Esophagus squamous epithelium (tissue), 5 donors: ENCODE measurements around the gene ANKZF1. TPM values are rescaled to one million over a fixed set of nuclear protein-coding genes. Genes with fewer than 3 reads are reported as not detected.

ENCODE experiments used
- DNase-seq: peaks from one replicate; lab custom pipeline; 2025; lab: John Stamatoyannopoulos, UW
- H3K27ac ChIP-seq, 4 donors: fragments of 200-600 bp; sonication (generic); one replicate each; pipeline ENCODE4 v1.5.1; 2016 to 2019; ENCODE audit warnings: mild to moderate bottlenecking in 1 of 4
- H3K27me3 ChIP-seq, 4 donors: fragments of 200-600 bp; sonication (generic); 1 replicate in 3 of 4; 2 replicates in 1 of 4; pipeline versions ENCODE4 v1.5.1 to v1.6.0; 2017 to 2021; ENCODE audit warnings: antibody characterized with exemption in 1 of 4
- H3K36me3 ChIP-seq, 3 donors: fragments of 200-600 bp; sonication (generic); one replicate each; pipeline ENCODE4 v1.5.1; 2016 to 2019
- H3K4me1 ChIP-seq, 3 donors: fragments of 200-600 bp; sonication (generic); one replicate each; pipeline ENCODE4 v1.5.1; 2017 to 2019
- H3K4me3 ChIP-seq, 4 donors: fragments of 200-600 bp; sonication (generic); 1 replicate in 3 of 4; 2 replicates in 1 of 4; pipeline ENCODE4 v1.5.1; 2016 to 2019; ENCODE audit warnings: mild to moderate bottlenecking in 2 of 4, moderate library complexity in 1 of 4
- H3K9me3 ChIP-seq, 3 donors: fragments of 200-600 bp; sonication (generic); one replicate each; pipeline ENCODE4 v1.5.1; 2016 to 2019
- CTCF ChIP-seq, 6 experiments: fragments of 450-650 bp in 4 of 6; fragments of 200-600 bp in 2 of 6; sonication (generic) in 2 of 6; IDR thresholded peaks; one replicate each; pipeline ENCODE4 v1.5.1; 2016 to 2019; ENCODE audit warnings: antibody characterized with exemption in 6 of 6, mild to moderate bottlenecking in 4 of 6, moderate library complexity in 4 of 6
- POLR2A ChIP-seq, 4 donors: fragments of 450-650 bp; IDR thresholded peaks; one replicate each; pipeline ENCODE4 v1.6.1; 2017; ENCODE audit warnings: antibody characterized with exemption in 4 of 4, mild to moderate bottlenecking in 4 of 4, moderate library complexity in 3 of 4
- WGBS, 2 donors: methylation state at CpG; one replicate each; pipeline ENCODE4 v1.1.5; 2018; 5-methylcytosine and 5-hydroxymethylcytosine counted together
- intact Hi-C: fragments of 100-400 bp; cut with DNase I; formaldehyde crosslinking; loops from one replicate; pipeline ENCODE4 v1.15.0; 2022
- total RNA-seq, 4 donors: library from RNA; depleted of rRNA; stranded (reverse); fragments of >200 nt; gene quantifications; one replicate each; pipeline ENCODE4 v1.1.0, GENCODE V29; 2016
- donor health status: DM: yes; HTN: yes; CAD: no.

Gene ANKZF1
- total RNA-seq, 4 donors from 2014 or later: 10.2 to 54.9 (median 27.6) TPM

GRCh38 chr2:219183151-219183772, 46.3 kb upstream of the ANKZF1 start:
- WGBS, 2 donors: 89 to 96% methylated on average over 3 to 4 of the region's 6 CpGs
- no peak for DNase-seq

GRCh38 chr2:219184121-219184520, 45.5 kb upstream of the ANKZF1 start:
- 91 to 97% methylated on average over 2 of the region's 2 CpGs for WGBS, 2 donors
- Histone ChIP-seq H3K27me3 (no peaks in the 10 kb centered on the region), H3K9me3 (no peaks in the 10 kb centered on the region), H3K36me3 (peaks cover 26 to 67% (median 32%) of the 10 kb centered on the region in 3 donors), H3K4me3 (no peak overlapping the region), H3K27ac (no peak overlapping the region), H3K4me1 (peaks cover 5 to 18% (median 8%) of the 10 kb centered on the region in 3 donors)
- TF ChIP-seq CTCF (IDR thresholded peaks at IDR 0.05): no peak
- TF ChIP-seq POLR2A (IDR thresholded peaks at IDR 0.05): no peak
- intact Hi-C loops: no loop called here
- no peak for DNase-seq

More at GRCh38 chr2:219183151-219183772, 46.3 kb upstream of the ANKZF1 start:
- intact Hi-C loops: no loop called here
- no peaks in the 10 kb centered on the region for H3K27me3 ChIP-seq
- H3K36me3 ChIP-seq: peaks cover 26 to 67% (median 32%) of the 10 kb centered on the region in 3 donors
- H3K4me1 ChIP-seq: peaks cover 10 to 26% (median 13%) of the 10 kb centered on the region in 3 donors
- H3K4me3 ChIP-seq: no peak overlapping the region
- no peaks in the 10 kb centered on the region for H3K9me3 ChIP-seq
- no peak overlapping the region for H3K27ac ChIP-seq
- TF ChIP-seq CTCF (IDR thresholded peaks at IDR 0.05): no peak
- TF ChIP-seq POLR2A (IDR thresholded peaks at IDR 0.05): no peak

DNA sequence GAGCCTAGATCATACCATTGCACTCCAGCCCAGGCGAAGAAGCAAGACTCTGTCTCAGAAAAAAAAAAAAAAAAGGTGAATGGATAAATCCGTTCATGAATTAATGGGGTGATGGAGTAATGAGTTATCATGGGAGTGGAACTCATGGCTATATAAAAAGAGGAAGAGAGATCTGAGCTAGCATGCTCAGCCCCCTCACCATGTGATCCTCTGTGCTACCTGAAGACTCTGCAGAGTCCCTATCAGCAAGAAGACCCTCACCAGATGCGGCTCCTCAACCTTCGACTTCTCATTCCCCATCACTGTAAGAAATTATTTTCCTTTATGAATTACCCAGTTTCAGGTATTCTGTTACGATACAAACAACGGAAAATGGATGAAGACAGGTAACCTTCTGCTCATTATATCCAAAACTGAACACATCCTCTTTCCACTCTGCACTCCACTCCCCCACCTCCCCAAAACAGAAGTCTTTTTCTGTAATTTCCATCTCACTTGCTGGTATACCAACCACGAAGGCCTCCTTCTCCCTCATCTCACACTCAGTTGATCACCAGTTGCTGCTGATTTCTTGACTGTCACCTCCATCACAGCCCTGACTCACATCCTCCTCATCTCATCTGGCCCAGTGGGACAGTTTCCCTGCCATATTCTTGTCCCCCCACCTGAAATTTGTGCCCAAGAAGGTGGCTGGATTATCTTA, 42.7 kb upstream of the ANKZF1 start:
- Histone ChIP-seq H3K27ac (no peak overlapping the region), H3K36me3 (peaks cover 9 to 41% (median 16%) of the 10 kb centered on the region in 3 donors), H3K4me3 (no peak overlapping the region), H3K27me3 (no peaks in the 10 kb centered on the region), H3K9me3 (no peaks in the 10 kb centered on the region), H3K4me1 (no peaks in the 10 kb centered on the region)
- DNase-seq: no peak
- intact Hi-C loops: no loop called here
- WGBS, 2 donors: 83 to 84% methylated on average over 7 of the region's 7 CpGs
- TF ChIP-seq POLR2A (IDR thresholded peaks at IDR 0.05) (no peak), CTCF (IDR thresholded peaks at IDR 0.05) (no peak)

DNA sequence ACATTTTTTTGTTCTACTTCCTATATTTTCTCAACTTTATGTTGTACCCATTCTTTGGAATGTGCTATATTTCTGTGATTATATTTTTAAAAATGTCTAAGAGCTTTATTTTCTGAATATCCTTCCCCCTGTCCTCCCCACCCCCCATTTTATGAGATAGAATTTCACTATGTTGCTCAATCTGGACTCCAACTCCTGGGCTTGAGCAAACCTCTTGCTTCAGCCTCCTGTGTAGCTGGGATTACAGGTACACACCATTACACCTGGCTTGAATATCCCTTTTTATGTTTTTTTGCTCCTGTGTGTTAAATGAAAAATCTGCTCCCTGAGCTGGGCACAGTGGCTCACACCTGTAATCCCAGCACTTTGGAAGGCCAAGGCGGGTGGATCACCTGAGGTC, 32.2 kb upstream of the ANKZF1 start:
- Histone ChIP-seq H3K4me1 (no peaks in the 10 kb centered on the region), H3K4me3 (no peak overlapping the region), H3K36me3 (no peaks in the 10 kb centered on the region), H3K27ac (no peak overlapping the region), H3K9me3 (no peaks in the 10 kb centered on the region), H3K27me3 (peaks cover 0 to 6% (median 0%) of the 10 kb centered on the region in 4 donors)
- TF ChIP-seq CTCF (IDR thresholded peaks at IDR 0.05): no peak
- TF ChIP-seq POLR2A (IDR thresholded peaks at IDR 0.05): no peak
- 83% methylated on average over 1 of the region's 1 CpG; no CpG with 5 or more reads in 1 of the 2 donors for WGBS, 2 donors
- intact Hi-C loops: no loop called here
- DNase-seq: no peak

GRCh38 chr2:219198974-219199373, 30.6 kb upstream of the ANKZF1 start:
- Histone ChIP-seq H3K36me3 (no peaks in the 10 kb centered on the region), H3K9me3 (no peaks in the 10 kb centered on the region), H3K4me3 (no peak overlapping the region), H3K27ac (no peak overlapping the region), H3K4me1 (no peaks in the 10 kb centered on the region), H3K27me3 (peaks cover 0 to 6% (median 0%) of the 10 kb centered on the region in 4 donors)
- TF ChIP-seq POLR2A (IDR thresholded peaks at IDR 0.05) (no peak), CTCF (IDR thresholded peaks at IDR 0.05) (no peak)
- intact Hi-C loops: no loop called here
- WGBS, 2 donors: 64 to 76% methylated on average over 4 to 5 of the region's 5 CpGs
- DNase-seq: no peak
